ENCODE measurements around the gene MTHFD1.

Gene MTHFD1

DNA sequence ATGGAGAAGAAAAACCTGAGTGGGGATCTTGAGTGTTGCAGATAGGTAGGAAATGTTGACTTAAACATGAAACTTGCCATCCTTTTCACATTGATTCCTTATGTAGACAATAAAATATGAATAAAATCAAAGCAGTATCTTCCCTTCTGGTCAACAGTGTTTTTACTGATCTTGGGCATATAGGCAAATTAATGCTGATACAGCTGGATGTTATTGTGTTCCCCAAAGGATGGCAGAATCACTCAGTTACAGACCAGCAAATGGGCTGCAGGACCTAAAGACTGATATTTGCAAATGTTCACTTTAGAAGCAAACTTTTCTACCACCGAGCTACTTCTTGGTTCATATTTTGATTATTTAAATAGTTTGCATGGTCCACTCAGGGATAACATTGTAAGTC, 33.9 kb downstream of the MTHFD1 start:
- DNase-seq (ENCODE audit: low read depth, low spot score), result no peak
- no peak overlapping the region for H3K4me3 ChIP-seq (ENCODE audit: low read depth, low read length)
- ChIA-PET CTCF (interaction anchor here (1.2 to 4.5 kb wide), 2 partner anchors 10 to 52 kb away, joined by 3 to 50 read pairs; no protein-coding TSS in a partner anchor), POLR2A (interaction anchor here (0.9 kb wide), 1 partner anchor 35 kb away, joined by 4 read pairs; no protein-coding TSS in a partner anchor)
- TF ChIP-seq, protein P1, sequence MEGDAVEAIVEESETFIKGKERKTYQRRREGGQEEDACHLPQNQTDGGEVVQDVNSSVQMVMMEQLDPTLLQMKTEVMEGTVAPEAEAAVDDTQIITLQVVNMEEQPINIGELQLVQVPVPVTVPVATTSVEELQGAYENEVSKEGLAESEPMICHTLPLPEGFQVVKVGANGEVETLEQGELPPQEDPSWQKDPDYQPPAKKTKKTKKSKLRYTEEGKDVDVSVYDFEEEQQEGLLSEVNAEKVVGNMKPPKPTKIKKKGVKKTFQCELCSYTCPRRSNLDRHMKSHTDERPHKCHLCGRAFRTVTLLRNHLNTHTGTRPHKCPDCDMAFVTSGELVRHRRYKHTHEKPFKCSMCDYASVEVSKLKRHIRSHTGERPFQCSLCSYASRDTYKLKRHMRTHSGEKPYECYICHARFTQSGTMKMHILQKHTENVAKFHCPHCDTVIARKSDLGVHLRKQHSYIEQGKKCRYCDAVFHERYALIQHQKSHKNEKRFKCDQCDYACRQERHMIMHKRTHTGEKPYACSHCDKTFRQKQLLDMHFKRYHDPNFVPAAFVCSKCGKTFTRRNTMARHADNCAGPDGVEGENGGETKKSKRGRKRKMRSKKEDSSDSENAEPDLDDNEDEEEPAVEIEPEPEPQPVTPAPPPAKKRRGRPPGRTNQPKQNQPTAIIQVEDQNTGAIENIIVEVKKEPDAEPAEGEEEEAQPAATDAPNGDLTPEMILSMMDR (IDR thresholded peaks at IDR 0.05; ENCODE audit: insufficient read depth, low read length, missing control alignments), result no peak

DNA sequence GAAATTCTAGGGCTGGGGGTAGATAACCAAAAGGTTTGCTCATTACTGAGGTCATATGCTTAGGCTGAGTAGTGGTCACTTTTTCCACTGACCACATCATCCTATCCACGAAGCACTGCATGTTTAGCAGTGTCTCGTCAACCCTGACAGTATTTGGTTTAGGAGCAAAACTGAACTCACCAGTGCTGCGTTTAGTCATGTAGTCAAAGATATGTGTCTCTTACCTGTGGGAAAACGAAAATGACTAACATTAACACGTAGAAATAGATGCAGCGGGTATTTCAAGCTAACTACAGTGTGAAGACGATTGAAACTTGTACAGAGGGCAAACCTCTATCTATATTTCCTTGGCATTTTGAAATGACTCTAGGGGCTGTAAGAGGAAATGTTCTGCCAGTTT, 34.6 kb downstream of the MTHFD1 start:
- H3K4me3 ChIP-seq (ENCODE audit: low read depth, low read length), result no peak overlapping the region
- no peak for DNase-seq (ENCODE audit: low read depth, low spot score)
- POLR2A ChIA-PET, result no interaction called here
- TF ChIP-seq, protein P1 (IDR thresholded peaks at IDR 0.05; ENCODE audit: insufficient read depth, low read length, missing control alignments), result no peak
- CTCF ChIA-PET, result interaction anchor here (1.2 to 4.5 kb wide), 3 partner anchors 9 to 51 kb away, joined by 3 to 50 read pairs (median 14); no protein-coding TSS in a partner anchor

DNA sequence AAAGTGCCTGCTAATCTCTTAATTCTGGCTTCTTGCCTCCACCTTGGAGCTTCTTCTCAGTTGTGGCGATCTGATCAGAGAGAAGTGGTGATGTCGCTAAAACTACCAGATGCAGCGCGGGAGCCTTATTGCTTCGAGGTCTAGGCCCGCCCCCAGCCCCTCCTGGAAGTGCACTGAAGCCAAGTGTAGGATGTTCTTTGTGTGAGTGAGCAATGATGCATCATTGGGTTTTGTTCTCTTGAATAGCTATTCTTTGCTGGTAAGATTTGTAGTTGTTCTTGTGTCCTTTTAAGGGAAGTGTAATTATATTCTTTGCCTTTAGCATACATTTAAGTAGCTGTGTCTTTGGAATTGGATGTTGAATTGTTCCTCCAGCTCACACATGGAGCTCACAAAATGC, 35.8 kb downstream of the MTHFD1 start:
- DNase-seq (ENCODE audit: low read depth, low spot score), result no peak
- TF ChIP-seq, protein P1 (IDR thresholded peaks at IDR 0.05; ENCODE audit: insufficient read depth, low read length, missing control alignments), result no peak
- ChIA-PET POLR2A (no interaction called here), CTCF (interaction anchor here (0.5 to 4.5 kb wide), 8 partner anchors 8 to 560 kb away, joined by 3 to 50 read pairs (median 4); no protein-coding TSS in a partner anchor)
- no peak overlapping the region for H3K4me3 ChIP-seq (ENCODE audit: low read depth, low read length)

DNA sequence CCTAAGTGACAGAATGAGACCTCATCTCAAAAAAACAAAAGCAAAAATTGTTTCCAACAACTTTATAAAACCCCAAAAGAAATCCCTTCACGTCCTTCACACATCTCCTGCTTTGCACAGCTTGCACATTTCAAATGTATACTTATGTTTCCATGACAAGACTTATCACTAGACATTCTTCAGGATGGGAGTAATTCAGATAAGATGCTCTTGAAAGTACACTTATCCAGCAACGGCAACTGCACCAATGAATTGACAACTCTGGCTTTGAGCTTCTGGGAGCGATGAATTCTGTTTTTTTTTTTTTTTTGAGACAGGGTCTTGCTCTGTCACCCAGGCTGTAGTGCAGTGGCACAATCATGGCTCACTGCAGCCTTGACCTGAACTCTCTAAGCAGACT, 46.4 kb downstream of the MTHFD1 start:
- TF ChIP-seq, protein P1 (IDR thresholded peaks at IDR 0.05; ENCODE audit: insufficient read depth, low read length, missing control alignments), result no peak
- ChIA-PET POLR2A (interaction anchor here (0.6 kb wide), 1 partner anchor 33 kb away, joined by 4 read pairs; no protein-coding TSS in a partner anchor), CTCF (interaction anchor here (1.1 to 4.9 kb wide), 4 partner anchors 8 to 44 kb away, joined by 3 to 50 read pairs (median 14); no protein-coding TSS in a partner anchor)
- DNase-seq (ENCODE audit: low read depth, low spot score), result no peak
- H3K4me3 ChIP-seq (ENCODE audit: low read depth, low read length), result no peak overlapping the region

DNA sequence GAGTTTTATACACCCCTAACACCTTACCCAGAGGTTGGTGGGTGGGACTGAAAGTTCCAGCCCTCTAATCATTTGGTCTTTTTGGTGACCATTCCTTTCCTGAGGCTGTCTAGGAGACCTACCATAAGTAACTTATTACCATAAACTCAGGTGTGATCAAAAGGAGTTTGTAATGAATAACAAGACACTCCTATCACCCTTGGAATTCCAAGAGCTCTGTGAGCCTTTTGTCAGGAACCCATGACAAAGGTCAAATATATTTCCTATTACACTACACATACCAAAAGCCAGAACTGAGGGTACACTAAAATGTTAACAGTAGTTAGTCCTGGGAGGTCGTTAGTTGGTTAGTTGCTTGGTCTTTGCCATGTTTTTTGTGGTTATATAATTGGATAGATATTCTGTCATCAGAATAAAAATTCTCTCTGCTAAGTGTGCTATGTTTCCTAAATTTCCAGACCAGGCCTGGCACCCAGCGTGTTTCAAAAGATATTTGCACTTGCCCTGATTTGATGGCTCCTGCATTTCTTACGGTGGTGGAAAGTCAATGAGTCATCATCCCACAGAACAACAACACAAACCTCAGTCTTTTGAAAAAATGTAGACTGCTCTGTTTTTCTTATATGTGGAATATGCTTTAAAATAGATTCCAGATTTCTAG, 50.2 kb downstream of the MTHFD1 start:
- DNase-seq (ENCODE audit: low read depth, low spot score), result peak; percentile 90

DNA sequence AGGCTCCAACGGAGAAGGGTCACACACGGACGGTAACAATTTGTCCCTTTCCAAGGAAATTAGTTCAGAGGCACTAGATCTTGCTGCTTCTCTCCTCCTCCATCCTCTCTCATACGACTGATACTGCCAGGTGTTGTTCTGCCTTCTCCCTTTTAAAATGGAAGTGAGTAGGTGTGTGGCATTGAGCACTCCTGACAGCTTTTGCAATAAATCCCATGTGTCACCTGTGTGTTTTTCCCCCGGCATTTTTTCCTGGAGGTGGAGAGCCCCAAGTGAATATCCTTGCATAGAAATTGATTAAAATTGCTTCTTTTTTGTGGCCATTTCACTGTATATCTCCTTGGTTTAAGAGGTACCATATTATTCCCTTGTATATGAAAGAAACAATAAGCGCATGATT, 51.0 kb downstream of the MTHFD1 start:
- no peak overlapping the region for H3K4me3 ChIP-seq (ENCODE audit: low read depth, low read length)
- TF ChIP-seq, protein P1 (IDR thresholded peaks at IDR 0.05; ENCODE audit: insufficient read depth, low read length, missing control alignments), result no peak
- DNase-seq (ENCODE audit: low read depth, low spot score), result no peak
- CTCF ChIA-PET, result interaction anchor here (1.2 to 3.4 kb wide), 5 partner anchors 9 to 39 kb away, joined by 3 to 26 read pairs (median 4); partner anchors contain the start of gene AKAP5
- POLR2A ChIA-PET, result no interaction called here

More for the DNA sequence above, 50.2 kb downstream of the MTHFD1 start:
- ChIA-PET POLR2A (no interaction called here), CTCF (interaction anchor here (1.4 to 3.5 kb wide), 5 partner anchors 8 to 39 kb away, joined by 4 to 26 read pairs (median 7); partner anchors contain the start of gene AKAP5)
- TF ChIP-seq, protein P1 (IDR thresholded peaks at IDR 0.05; ENCODE audit: insufficient read depth, low read length, missing control alignments), result no peak
- H3K4me3 ChIP-seq (ENCODE audit: low read depth, low read length), result no peak overlapping the region
